Measurements from ENCODE around the gene DDX20. TPM values are rescaled to one million over a fixed set of nuclear protein-coding genes. Genes with fewer than 3 reads are reported as not detected.

DDX20 gene
- total RNA-seq, 1 donor from 2014 or later, result 18.6 TPM

- no peaks in the 10 kb centered on the region for H3K9me3 Mint-ChIP-seq (ENCODE audit: low read depth)
Measured at GRCh38 chr1:111812306-111812705, 56.6 kb downstream of the DDX20 start.

GRCh38 chr1:111813440-111814304, 58.0 kb downstream of the DDX20 start:
- no peaks in the 10 kb centered on the region for H3K9me3 Mint-ChIP-seq (ENCODE audit: low read depth)
- no peaks in the 10 kb centered on the region for H3K4me1 Mint-ChIP-seq (ENCODE audit: low read depth)
- H3K27ac Mint-ChIP-seq, result no peak overlapping the region
- H3K27me3 Mint-ChIP-seq, result peaks cover 2% of the 10 kb centered on the region
- TF ChIP-seq CTCF (IDR thresholded peaks at IDR 0.05; ENCODE audit: unreplicated experiment), result no peak
- no peak for DNase-seq (ENCODE audit: low spot score, unreplicated experiment)
- H3K36me3 Mint-ChIP-seq (ENCODE audit: insufficient read depth), result no peaks in the 10 kb centered on the region
- H3K4me3 Mint-ChIP-seq (ENCODE audit: low read depth), result no peak overlapping the region

More at GRCh38 chr1:111812306-111812705, 56.6 kb downstream of the DDX20 start:
- DNase-seq (ENCODE audit: low spot score, unreplicated experiment), result no peak
- H3K4me3 Mint-ChIP-seq (ENCODE audit: low read depth), result no peak overlapping the region
- peaks cover 2% of the 10 kb centered on the region for H3K27me3 Mint-ChIP-seq
- no peak overlapping the region for H3K27ac Mint-ChIP-seq
- no peaks in the 10 kb centered on the region for H3K4me1 Mint-ChIP-seq (ENCODE audit: low read depth)
- TF ChIP-seq CTCF (IDR thresholded peaks at IDR 0.05; ENCODE audit: unreplicated experiment), result no peak
- no peaks in the 10 kb centered on the region for H3K36me3 Mint-ChIP-seq (ENCODE audit: insufficient read depth)

- H3K4me1 Mint-ChIP-seq (ENCODE audit: low read depth), result no peaks in the 10 kb centered on the region
- no peak for DNase-seq (ENCODE audit: low spot score, unreplicated experiment)
- no peak overlapping the region for H3K27ac Mint-ChIP-seq
- peaks cover 2% of the 10 kb centered on the region for H3K27me3 Mint-ChIP-seq
- H3K36me3 Mint-ChIP-seq (ENCODE audit: insufficient read depth), result no peaks in the 10 kb centered on the region
- H3K9me3 Mint-ChIP-seq (ENCODE audit: low read depth), result no peaks in the 10 kb centered on the region
- TF ChIP-seq CTCF (IDR thresholded peaks at IDR 0.05; ENCODE audit: unreplicated experiment), result no peak
- H3K4me3 Mint-ChIP-seq (ENCODE audit: low read depth), result no peak overlapping the region
Measured at GRCh38 chr1:111814305-111814628, 58.6 kb downstream of the DDX20 start.

- Mint-ChIP-seq H3K36me3 (ENCODE audit: insufficient read depth) (no peaks in the 10 kb centered on the region), H3K4me3 (ENCODE audit: low read depth) (no peak overlapping the region), H3K27me3 (peaks cover 2% of the 10 kb centered on the region), H3K27ac (no peak overlapping the region), H3K9me3 (ENCODE audit: low read depth) (no peaks in the 10 kb centered on the region), H3K4me1 (ENCODE audit: low read depth) (no peaks in the 10 kb centered on the region)
- no peak for TF ChIP-seq CTCF (IDR thresholded peaks at IDR 0.05; ENCODE audit: unreplicated experiment)
- no peak for DNase-seq (ENCODE audit: low spot score, unreplicated experiment)
Measured at GRCh38 chr1:111814642-111815041, 58.9 kb downstream of the DDX20 start.

Other genes with a start within 250 kb of the DDX20 start
- gene RAP1A, start 136.1 kb upstream of the DDX20 start, total RNA-seq, result 36.6 and 38.8 TPM in 2 replicates
- 4.4 and 5.8 TPM in 2 replicates for gene INKA2, start 16.5 kb upstream of the DDX20 start, total RNA-seq
- 0.75 and 0.81 TPM in 2 replicates for gene KCND3, start 233.8 kb downstream of the DDX20 start, total RNA-seq

All from progenitor cell of endocrine pancreas (in vitro differentiated cells).